Nephron progenitor cell (in vitro differentiated cells): ENCODE data around the gene ZBTB45.

Experiments
- DNase-seq: peaks from one replicate; pipeline ENCODE4 v3.0.0; 2021
- H3K27ac Mint-ChIP-seq: 2 replicates; pipeline ENCODE4 v1.8.0; 2021; ENCODE audit warnings: mild to moderate bottlenecking, moderate library complexity, mixed read lengths
- H3K27me3 Mint-ChIP-seq: 2 replicates; pipeline ENCODE4 v1.8.0; 2021; ENCODE audit warnings: mild to moderate bottlenecking, low read depth, mixed read lengths; ENCODE audit not compliant: poor library complexity
- H3K36me3 Mint-ChIP-seq: 2 replicates; pipeline ENCODE4 v1.8.0; 2021; ENCODE audit warnings: low read depth, mixed read lengths
- H3K4me1 Mint-ChIP-seq: 2 replicates; pipeline ENCODE4 v1.8.0; 2021; ENCODE audit warnings: mixed read lengths
- H3K4me3 Mint-ChIP-seq: 2 replicates; pipeline ENCODE4 v1.8.0; 2021; ENCODE audit warnings: mild to moderate bottlenecking, moderate library complexity, mixed read lengths
- H3K9me3 Mint-ChIP-seq: 2 replicates; pipeline ENCODE4 v1.8.0; 2021; ENCODE audit warnings: mild to moderate bottlenecking, moderate library complexity, mixed read lengths
- CTCF ChIP-seq: fragments of 200-600 bp; sonication (generic); IDR thresholded peaks from 2 replicates; pipeline ENCODE4 v1.5.0; 2021; ENCODE audit warnings: antibody characterized with exemption

ZBTB45 gene

DNA sequence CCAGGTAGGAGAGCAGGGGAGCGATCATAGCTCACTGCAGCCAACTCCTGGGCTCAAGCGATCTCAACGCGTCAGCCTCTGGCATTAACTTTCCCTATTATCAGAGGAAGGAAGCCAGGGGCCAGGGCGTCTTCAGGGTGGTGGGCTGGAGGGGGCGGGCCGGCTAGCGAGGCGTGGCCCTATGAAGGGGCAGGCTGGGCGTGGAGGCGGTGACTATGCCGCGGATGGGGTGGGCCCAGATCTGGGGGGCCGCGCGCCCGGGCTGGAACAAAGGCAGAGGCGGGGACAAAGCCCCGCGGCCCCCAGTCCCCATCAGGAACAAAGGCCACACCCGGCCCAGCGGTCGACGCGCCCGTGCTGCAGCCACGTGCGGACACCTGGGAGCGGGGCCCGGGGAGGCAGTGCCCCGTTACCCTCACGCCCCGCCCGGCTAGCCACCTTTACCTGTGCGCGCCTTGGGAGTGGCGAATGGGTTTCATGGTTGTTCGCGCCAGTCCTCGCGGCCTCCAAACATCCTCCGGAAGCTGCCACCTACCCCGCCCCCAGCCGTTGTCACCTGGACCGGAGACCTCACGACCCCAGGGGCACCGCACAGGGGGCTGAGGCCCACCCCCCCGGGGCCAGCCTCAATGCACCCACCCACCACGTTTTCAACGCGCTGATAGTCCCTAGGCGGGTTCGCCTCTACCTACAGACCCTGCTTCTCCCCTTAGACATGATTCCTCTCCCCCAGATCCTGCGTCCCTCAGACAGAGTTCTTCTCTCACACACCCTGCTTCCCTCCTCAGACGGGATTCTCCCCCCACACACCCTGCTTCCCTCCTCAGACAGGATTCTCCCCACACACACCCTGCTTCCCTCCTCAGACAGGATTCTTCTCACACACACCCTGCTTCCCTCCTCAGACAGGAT, 18.9 kb upstream of the ZBTB45 start:
- H3K9me3 Mint-ChIP-seq, result no peaks in the 10 kb centered on the region
- H3K27ac Mint-ChIP-seq, result peak overlapping the region; percentile 95
- peak; percentile 88 for DNase-seq
- H3K27me3 Mint-ChIP-seq, result peaks cover 41% of the 10 kb centered on the region
- peak overlapping the region; percentile 88 for H3K4me3 Mint-ChIP-seq
- H3K4me1 Mint-ChIP-seq, result peaks cover 16% of the 10 kb centered on the region
- H3K36me3 Mint-ChIP-seq, result no peaks in the 10 kb centered on the region
- TF ChIP-seq CTCF, result no peak

DNA sequence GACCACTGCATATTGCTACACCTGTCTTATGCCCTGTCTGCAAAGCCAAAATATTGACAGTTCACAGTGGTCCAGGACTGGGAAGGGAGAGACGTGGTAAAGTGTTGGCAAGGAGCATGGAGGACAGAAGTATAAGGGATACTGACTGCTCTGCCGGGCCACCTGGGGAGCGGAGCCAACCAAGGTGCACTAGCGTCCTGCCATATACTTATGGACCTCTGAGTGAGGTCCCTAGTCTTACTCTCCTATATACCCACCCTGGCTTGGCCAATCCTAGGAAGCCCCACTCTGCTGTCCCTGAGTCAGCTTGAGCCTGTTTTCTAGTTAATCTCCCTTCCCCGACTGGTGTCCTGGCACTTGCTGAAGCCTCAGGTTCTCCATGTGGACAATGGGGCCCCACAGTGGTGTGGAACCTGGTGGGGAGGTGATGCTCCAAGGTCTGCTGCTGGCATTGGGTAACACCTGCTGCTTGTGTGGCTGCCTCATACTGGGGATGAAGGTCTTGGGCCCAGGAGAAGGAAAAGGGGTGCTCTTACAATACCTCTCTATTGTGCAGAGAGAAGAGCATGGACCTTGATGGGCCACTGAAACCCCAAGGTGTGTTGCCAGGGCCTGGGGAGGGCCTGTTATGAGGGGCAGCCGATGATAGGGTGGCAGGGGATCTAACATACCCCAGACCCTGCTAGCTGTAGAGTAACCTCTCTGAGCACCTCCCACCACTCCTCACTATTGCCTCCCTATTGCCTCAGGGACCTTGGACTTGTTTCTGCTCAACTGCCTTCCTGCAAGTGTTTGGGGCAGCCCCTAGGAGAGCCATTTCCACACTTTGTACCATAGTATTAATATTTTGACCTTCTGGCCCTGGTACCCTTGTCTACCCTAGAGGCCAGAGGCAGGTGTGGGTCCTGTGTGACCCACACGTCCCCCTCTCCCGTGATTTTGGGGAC, 17.5 kb upstream of the ZBTB45 start:
- Mint-ChIP-seq H3K36me3 (no peaks in the 10 kb centered on the region), H3K9me3 (no peaks in the 10 kb centered on the region), H3K27me3 (peaks cover 27% of the 10 kb centered on the region), H3K4me3 (no peak overlapping the region), H3K4me1 (peaks cover 14% of the 10 kb centered on the region), H3K27ac (no peak overlapping the region)
- no peak for TF ChIP-seq CTCF
- DNase-seq, result no peak

DNA sequence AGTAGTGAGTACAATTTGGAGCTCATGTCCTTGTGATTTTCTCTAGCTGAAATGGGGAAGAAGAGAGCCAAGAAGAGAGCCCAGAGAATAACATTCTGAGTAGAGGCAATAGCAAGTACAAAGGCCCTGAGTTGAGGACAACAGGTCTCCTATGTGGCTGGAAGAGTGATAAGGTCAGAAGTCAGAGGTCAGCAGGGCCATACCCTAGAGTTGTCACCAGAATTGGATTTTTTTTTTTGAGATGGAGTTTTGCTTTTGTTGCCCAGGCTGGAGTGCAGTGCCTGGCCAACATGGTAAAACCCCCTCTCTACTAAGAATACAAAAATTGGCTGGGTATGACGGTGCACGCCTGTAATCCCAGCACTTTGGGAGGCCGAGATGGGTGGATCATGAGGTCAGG, 16.2 kb upstream of the ZBTB45 start:
- no peak overlapping the region for H3K4me3 Mint-ChIP-seq
- H3K27ac Mint-ChIP-seq, result no peak overlapping the region
- H3K4me1 Mint-ChIP-seq, result peaks cover 14% of the 10 kb centered on the region
- H3K9me3 Mint-ChIP-seq, result no peaks in the 10 kb centered on the region
- no peaks in the 10 kb centered on the region for H3K36me3 Mint-ChIP-seq
- no peak for TF ChIP-seq CTCF
- H3K27me3 Mint-ChIP-seq, result peaks cover 27% of the 10 kb centered on the region
- no peak for DNase-seq

- H3K4me3 Mint-ChIP-seq, result no peak overlapping the region
- no peaks in the 10 kb centered on the region for H3K36me3 Mint-ChIP-seq
- H3K9me3 Mint-ChIP-seq, result no peaks in the 10 kb centered on the region
- peaks cover 23% of the 10 kb centered on the region for H3K27me3 Mint-ChIP-seq
- no peak for DNase-seq
- H3K4me1 Mint-ChIP-seq, result peaks cover 16% of the 10 kb centered on the region
- H3K27ac Mint-ChIP-seq, result no peak overlapping the region
- no peak for TF ChIP-seq CTCF
These were observed 11.6 kb upstream of the ZBTB45 start for GRCh38 chr19:58531034-58531840.

DNA sequence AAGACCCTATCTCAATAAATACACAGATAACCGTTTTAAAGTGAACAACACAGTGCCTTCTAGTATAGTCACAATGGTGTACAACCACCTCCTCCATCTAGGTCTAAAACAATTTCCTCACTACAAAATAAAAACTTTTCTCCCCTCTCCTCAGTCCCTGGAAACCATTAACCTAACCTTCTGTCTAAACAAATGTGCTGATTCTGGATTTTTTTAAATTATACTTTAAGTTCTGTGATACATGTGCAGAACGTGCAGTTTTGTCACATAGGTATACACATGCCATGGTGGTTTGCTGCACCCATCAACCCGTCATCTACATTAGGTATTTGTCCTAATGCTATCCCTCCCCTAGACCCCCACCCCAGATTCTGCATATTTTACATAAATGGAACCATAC, 9.8 kb upstream of the ZBTB45 start:
- H3K4me3 Mint-ChIP-seq, result no peak overlapping the region
- no peaks in the 10 kb centered on the region for H3K9me3 Mint-ChIP-seq
- H3K27me3 Mint-ChIP-seq, result peaks cover 23% of the 10 kb centered on the region
- no peak for DNase-seq
- no peak for TF ChIP-seq CTCF
- H3K36me3 Mint-ChIP-seq, result no peaks in the 10 kb centered on the region
- peaks cover 11% of the 10 kb centered on the region for H3K4me1 Mint-ChIP-seq
- H3K27ac Mint-ChIP-seq, result no peak overlapping the region
